Measurements from ENCODE around the gene CREBRF. TPM values are rescaled to one million over a fixed set of nuclear protein-coding genes. Genes with fewer than 3 reads are reported as not detected.
A peak's percentile ranks its signal among the peaks of the same experiment; 100 is the strongest.

CREBRF gene
- total and polyA plus RNA-seq, 9 of the 15 experiments (the other 6 are each of a cell fraction or from before 2014, with no cell fraction given), result 1.1 to 4.9 (median 2.9) TPM

- TF ChIP-seq SAFB2 (IDR thresholded peaks at IDR 0.05; ENCODE audit: borderline replicate concordance, low read depth, low read length, severe bottlenecking), result no peak
- peak; percentile 80; the same call in 1 of the 2 replicates for TF ChIP-seq NR1H2 (CRISPR knock-in tag; IDR thresholded peaks at IDR 0.05)
- no peak for TF ChIP-seq MLX (CRISPR knock-in tag; conservative IDR thresholded peaks at IDR 0.05)
- 0 out of 2 replicates have a peak, but pooled peaks have one; percentile 84 for TF ChIP-seq TRIM25 (IDR thresholded peaks at IDR 0.05; ENCODE audit: borderline replicate concordance)
- TF ChIP-seq BHLHE40 (IDR thresholded peaks at IDR 0.05; ENCODE audit: low read length), result peak; percentile 81
- TF ChIP-seq HNRNPK (IDR thresholded peaks at IDR 0.05; ENCODE audit: low read depth, low read length, poor library complexity, severe bottlenecking), result no peak
- TF ChIP-seq CBX3 (IDR thresholded peaks at IDR 0.05; ENCODE audit: borderline replicate concordance in 1 of 2, low read length in 2 of 2), result peak in 1 of 2 experiments; percentile 88; a peak in 1 of 3 replicates
- TF ChIP-seq ZKSCAN1 (IDR thresholded peaks at IDR 0.05; ENCODE audit: low read depth, low read length), result no peak
- TF ChIP-seq U2AF2 (optimal IDR thresholded peaks at IDR 0.05; ENCODE audit: low read depth, low read length), result no peak
- TF ChIP-seq PTBP1 (IDR thresholded peaks at IDR 0.05; ENCODE audit: low read depth, low read length), result 0 out of 2 replicates have a peak, but pooled peaks have one; percentile 50
- no peak; the same call in 1 of the 2 replicates for TF ChIP-seq CHD2 (IDR thresholded peaks at IDR 0.05; ENCODE audit: low read depth, low read length)
- no peak for TF ChIP-seq KAT7 (CRISPR knock-in tag; IDR thresholded peaks at IDR 0.05; ENCODE audit: borderline replicate concordance)
- TF ChIP-seq GTF3C2 (IDR thresholded peaks at IDR 0.05; ENCODE audit: borderline replicate concordance, extremely low read depth, insufficient read length), result no peak
- no peak for TF ChIP-seq TFAM (CRISPR knock-in tag; conservative IDR thresholded peaks at IDR 0.05)
- TF ChIP-seq SMC3 (conservative IDR thresholded peaks at IDR 0.05; ENCODE audit: insufficient read depth, low read depth, low read length), result peak; percentile 54
- TF ChIP-seq ZNF23 (CRISPR knock-in tag; IDR thresholded peaks at IDR 0.05), result no peak
- no peak for TF ChIP-seq ZNF431 (CRISPR knock-in tag; IDR thresholded peaks at IDR 0.05)
- no peak for TF ChIP-seq ZNF589 (CRISPR knock-in tag; IDR thresholded peaks at IDR 0.05; ENCODE audit: low read depth)
These were observed 88.3 kb downstream of the CREBRF start, which contains the start of gene BNIP1 (continued) for GRCh38 chr5:173144200-173145176.
